Osteoblast (primary cell): Measurements from ENCODE around the gene GPR137B. TPM values are rescaled to one million over a fixed set of nuclear protein-coding genes. Genes with fewer than 3 reads are reported as not detected.

Experiments
- DNase-seq: peaks from one replicate; pipeline ENCODE4 v3.0.0; 2011; ENCODE audit warnings: low spot score, mixed read lengths; ENCODE audit not compliant: insufficient read length; ENCODE audit errors: missing footprints
- H2AFZ ChIP-seq: 2 replicates; pipeline ENCODE4 v1.6.0; 2011; ENCODE audit warnings: mild to moderate bottlenecking, low read length
- H3K27ac ChIP-seq: 2 replicates; pipeline ENCODE4 v1.5.1; 2011; ENCODE audit warnings: mild to moderate bottlenecking, low read depth, low read length, moderate library complexity
- H3K27me3 ChIP-seq: 2 replicates; pipeline ENCODE4 v1.6.0; 2012; ENCODE audit warnings: mild to moderate bottlenecking, control low read depth, inconsistent platforms, low read length, moderate library complexity; ENCODE audit not compliant: insufficient read depth
- H3K36me3 ChIP-seq: 2 replicates; pipeline ENCODE4 v1.5.1; 2011; ENCODE audit warnings: mild to moderate bottlenecking, low read length, control low read depth, moderate library complexity; ENCODE audit not compliant: insufficient read depth
- H3K4me1 ChIP-seq: 2 replicates; pipeline ENCODE4 v1.5.1; 2011; ENCODE audit warnings: mild to moderate bottlenecking, low read length, control low read depth, moderate library complexity; ENCODE audit not compliant: insufficient read depth
- H3K4me2 ChIP-seq: 2 replicates; pipeline ENCODE4 v1.6.0; 2011; ENCODE audit warnings: mild to moderate bottlenecking, low read length; ENCODE audit not compliant: insufficient read depth
- H3K4me3 ChIP-seq: fragments of 200-600 bp; sonication (generic); 3 replicates; pipeline ENCODE4 v1.5.1; 2012; ENCODE audit warnings: mild to moderate bottlenecking, low read length, inconsistent platforms; ENCODE audit not compliant: insufficient read depth
- H3K79me2 ChIP-seq: 2 replicates; pipeline ENCODE4 v1.6.0; 2012; ENCODE audit warnings: mild to moderate bottlenecking, low read length, control low read depth, inconsistent platforms; ENCODE audit not compliant: insufficient read depth
- H3K9me3 ChIP-seq: 2 replicates; pipeline ENCODE4 v1.5.1; 2011; ENCODE audit warnings: low read depth, low read length, control low read depth
- H4K20me1 ChIP-seq: 2 replicates; pipeline ENCODE4 v1.6.0; 2012; ENCODE audit warnings: mild to moderate bottlenecking, low read length, control low read depth; ENCODE audit not compliant: insufficient read depth
- total RNA-seq: library from RNA; depleted of rRNA; stranded (reverse); fragments of >200 nt; gene quantifications from 2 replicates; pipeline ENCODE4 v1.2.3, GENCODE V29; 2012
- TF ChIP-seq, protein P1 (sequence below): IDR thresholded peaks from 2 replicates; pipeline ENCODE4 v1.5.1; 2011; ENCODE audit warnings: mild to moderate bottlenecking, low read depth, low read length, moderate library complexity; ENCODE audit errors: extremely low read depth

Gene GPR137B
- total RNA-seq, 1 donor: 23.5 TPM

- Histone ChIP-seq H3K4me2 (peak overlapping the region; percentile 1), H3K36me3 (no peaks in the 10 kb centered on the region), H3K79me2 (no peaks in the 10 kb centered on the region), H3K4me1 (no peaks in the 10 kb centered on the region), H2AFZ (no peak overlapping the region), H3K4me3 (no peak overlapping the region), H4K20me1 (no peaks in the 10 kb centered on the region), H3K27me3 (no peaks in the 10 kb centered on the region), H3K9me3 (no peaks in the 10 kb centered on the region), H3K27ac (no peak overlapping the region)
- TF ChIP-seq, protein P1, sequence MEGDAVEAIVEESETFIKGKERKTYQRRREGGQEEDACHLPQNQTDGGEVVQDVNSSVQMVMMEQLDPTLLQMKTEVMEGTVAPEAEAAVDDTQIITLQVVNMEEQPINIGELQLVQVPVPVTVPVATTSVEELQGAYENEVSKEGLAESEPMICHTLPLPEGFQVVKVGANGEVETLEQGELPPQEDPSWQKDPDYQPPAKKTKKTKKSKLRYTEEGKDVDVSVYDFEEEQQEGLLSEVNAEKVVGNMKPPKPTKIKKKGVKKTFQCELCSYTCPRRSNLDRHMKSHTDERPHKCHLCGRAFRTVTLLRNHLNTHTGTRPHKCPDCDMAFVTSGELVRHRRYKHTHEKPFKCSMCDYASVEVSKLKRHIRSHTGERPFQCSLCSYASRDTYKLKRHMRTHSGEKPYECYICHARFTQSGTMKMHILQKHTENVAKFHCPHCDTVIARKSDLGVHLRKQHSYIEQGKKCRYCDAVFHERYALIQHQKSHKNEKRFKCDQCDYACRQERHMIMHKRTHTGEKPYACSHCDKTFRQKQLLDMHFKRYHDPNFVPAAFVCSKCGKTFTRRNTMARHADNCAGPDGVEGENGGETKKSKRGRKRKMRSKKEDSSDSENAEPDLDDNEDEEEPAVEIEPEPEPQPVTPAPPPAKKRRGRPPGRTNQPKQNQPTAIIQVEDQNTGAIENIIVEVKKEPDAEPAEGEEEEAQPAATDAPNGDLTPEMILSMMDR: no peak
- DNase-seq: no peak
Measured at GRCh38 chr1:236120721-236121153, 21.6 kb upstream of the GPR137B start.

DNA sequence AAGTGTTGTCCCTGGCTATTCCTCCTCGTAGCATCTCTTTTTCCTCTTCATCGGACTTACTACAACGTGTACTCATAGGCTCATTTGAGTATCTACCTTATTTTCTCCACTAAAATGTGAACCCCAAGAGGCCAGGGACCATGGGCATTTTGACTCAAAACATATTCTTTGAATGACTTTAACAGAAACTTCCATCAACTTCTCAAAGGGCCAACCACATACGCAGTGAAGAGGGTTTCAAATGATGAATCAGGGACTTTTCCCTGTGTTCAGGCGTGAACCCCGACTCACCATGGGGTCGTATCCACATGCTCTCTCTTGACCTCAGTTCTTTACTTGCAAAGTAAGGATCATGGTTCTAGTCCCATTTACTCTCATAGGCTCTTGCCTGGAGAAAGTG lies 20.2 kb upstream of the GPR137B start:
- no peaks in the 10 kb centered on the region for H3K79me2 ChIP-seq
- H3K27ac ChIP-seq: no peak overlapping the region
- H3K9me3 ChIP-seq: no peaks in the 10 kb centered on the region
- H2AFZ ChIP-seq: no peak overlapping the region
- no peaks in the 10 kb centered on the region for H3K36me3 ChIP-seq
- no peak overlapping the region for H3K4me3 ChIP-seq
- TF ChIP-seq, protein P1: no peak
- no peaks in the 10 kb centered on the region for H3K4me1 ChIP-seq
- H4K20me1 ChIP-seq: no peaks in the 10 kb centered on the region
- DNase-seq: no peak
- H3K4me2 ChIP-seq: no peak overlapping the region
- H3K27me3 ChIP-seq: no peaks in the 10 kb centered on the region

GRCh38 chr1:236123563-236123962 lies 18.8 kb upstream of the GPR137B start:
- H3K79me2 ChIP-seq: no peaks in the 10 kb centered on the region
- no peak overlapping the region for H2AFZ ChIP-seq
- no peaks in the 10 kb centered on the region for H3K36me3 ChIP-seq
- H3K4me1 ChIP-seq: no peaks in the 10 kb centered on the region
- no peaks in the 10 kb centered on the region for H3K9me3 ChIP-seq
- no peak for DNase-seq
- no peaks in the 10 kb centered on the region for H4K20me1 ChIP-seq
- no peak overlapping the region for H3K4me3 ChIP-seq
- TF ChIP-seq, protein P1: no peak
- no peak overlapping the region for H3K27ac ChIP-seq
- H3K27me3 ChIP-seq: no peaks in the 10 kb centered on the region
- no peak overlapping the region for H3K4me2 ChIP-seq

DNA sequence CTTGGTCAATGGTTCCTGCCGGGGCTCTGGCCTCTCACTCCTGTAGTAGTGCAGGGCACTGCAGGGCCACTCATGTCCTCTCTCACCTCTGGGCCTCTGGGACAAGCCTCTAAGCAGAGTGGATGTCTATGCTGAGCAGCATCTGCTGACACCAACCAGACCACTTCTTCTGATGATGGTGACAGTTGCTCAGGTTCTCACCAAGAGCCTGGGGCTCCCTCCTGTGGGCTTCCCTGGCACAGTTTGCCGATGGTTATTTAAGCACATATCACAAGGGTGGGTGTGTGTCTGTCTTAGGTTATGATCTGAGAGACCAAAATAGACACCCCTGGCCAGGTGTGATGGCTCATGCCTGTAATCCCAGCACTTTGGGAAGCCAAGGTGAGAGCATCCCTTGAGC lies 17.4 kb upstream of the GPR137B start:
- H3K4me1 ChIP-seq: no peaks in the 10 kb centered on the region
- H2AFZ ChIP-seq: no peak overlapping the region
- TF ChIP-seq, protein P1: no peak
- H4K20me1 ChIP-seq: no peaks in the 10 kb centered on the region
- H3K27ac ChIP-seq: no peak overlapping the region
- H3K4me2 ChIP-seq: no peak overlapping the region
- no peak overlapping the region for H3K4me3 ChIP-seq
- DNase-seq: no peak
- no peaks in the 10 kb centered on the region for H3K27me3 ChIP-seq
- no peaks in the 10 kb centered on the region for H3K79me2 ChIP-seq
- no peaks in the 10 kb centered on the region for H3K9me3 ChIP-seq
- H3K36me3 ChIP-seq: no peaks in the 10 kb centered on the region
